DOHH2 (cell line): ENCODE data around the gene EPAS1.

Experiments
- H3F3A ChIP-seq: fragments of 200-600 bp; sonication (generic), shearing (Covaris generic); 2 replicates; pipeline ENCODE4 v1.6.0; 2016; ENCODE audit warnings: antibody characterized with exemption, mild to moderate bottlenecking; ENCODE audit not compliant: control insufficient read depth, insufficient read depth
- H3K27ac ChIP-seq: fragments of 200-600 bp; sonication (generic); 2 replicates; pipeline ENCODE4 v1.5.1; 2014; ENCODE audit warnings: low read depth, mild to moderate bottlenecking, low read length, moderate library complexity
- H3K27me3 ChIP-seq: fragments of 200-600 bp; sonication (generic); 2 replicates; pipeline ENCODE4 v1.6.1; 2014; ENCODE audit warnings: mild to moderate bottlenecking, low read length, mixed read lengths; ENCODE audit not compliant: control insufficient read depth
- H3K36me3 ChIP-seq: fragments of 200-600 bp; sonication (generic); 2 replicates; pipeline ENCODE4 v1.6.1; 2014; ENCODE audit warnings: mild to moderate bottlenecking, low read length, moderate library complexity, mixed read lengths; ENCODE audit not compliant: control insufficient read depth
- H3K4me1 ChIP-seq: fragments of 200-600 bp; sonication (generic); 2 replicates; pipeline ENCODE4 v1.6.1; 2014; ENCODE audit warnings: mild to moderate bottlenecking, low read length, mixed read lengths; ENCODE audit not compliant: control insufficient read depth
- H3K4me2 ChIP-seq: fragments of 200-600 bp; sonication (generic); 2 replicates; pipeline ENCODE4 v1.6.0; 2014; ENCODE audit warnings: mild to moderate bottlenecking, low read length, moderate library complexity
- H3K4me3 ChIP-seq: fragments of 200-600 bp; sonication (generic); 2 replicates; pipeline ENCODE4 v1.5.1; 2014; ENCODE audit warnings: mild to moderate bottlenecking, low read length, mixed read lengths
- H3K79me2 ChIP-seq: fragments of 200-600 bp; sonication (generic); 2 replicates; pipeline ENCODE4 v1.6.1; 2014; ENCODE audit warnings: mild to moderate bottlenecking, low read length, mixed read lengths; ENCODE audit not compliant: control insufficient read depth
- H3K9me2 ChIP-seq: fragments of 200-600 bp; sonication (generic); replicated peaks from 2 replicates; pipeline ENCODE4 v1.6.1; 2014; ENCODE audit warnings: mild to moderate bottlenecking, low read length, mixed read lengths; ENCODE audit not compliant: control insufficient read depth
- H3K9me3 ChIP-seq: fragments of 200-600 bp; sonication (generic); 2 replicates; pipeline ENCODE4 v1.6.1; 2014; ENCODE audit warnings: antibody characterized with exemption, low read length, mixed read lengths; ENCODE audit not compliant: control insufficient read depth, insufficient read depth
- H4K20me1 ChIP-seq: fragments of 200-600 bp; sonication (generic); 2 replicates; pipeline ENCODE4 v1.6.0; 2014; ENCODE audit warnings: low read depth, mild to moderate bottlenecking, antibody characterized with exemption, low read length, moderate library complexity; ENCODE audit not compliant: control insufficient read depth, insufficient read depth
- EZH2phosphoT487 ChIP-seq: fragments of 200-600 bp; sonication (generic); IDR thresholded peaks from 2 replicates; pipeline ENCODE4 v1.6.1; 2017; ENCODE audit warnings: borderline replicate concordance, mild to moderate bottlenecking, antibody characterized with exemption, low read length, moderate library complexity, mixed read lengths
- TF ChIP-seq, protein P1 (sequence below): fragments of 200-600 bp; sonication (generic); IDR thresholded peaks from one replicate; pipeline ENCODE4 v1.5.1; 2014; ENCODE audit warnings: antibody characterized with exemption, mild to moderate bottlenecking, low read depth, low read length; ENCODE audit not compliant: poor library complexity, severe bottlenecking

EPAS1 gene

DNA sequence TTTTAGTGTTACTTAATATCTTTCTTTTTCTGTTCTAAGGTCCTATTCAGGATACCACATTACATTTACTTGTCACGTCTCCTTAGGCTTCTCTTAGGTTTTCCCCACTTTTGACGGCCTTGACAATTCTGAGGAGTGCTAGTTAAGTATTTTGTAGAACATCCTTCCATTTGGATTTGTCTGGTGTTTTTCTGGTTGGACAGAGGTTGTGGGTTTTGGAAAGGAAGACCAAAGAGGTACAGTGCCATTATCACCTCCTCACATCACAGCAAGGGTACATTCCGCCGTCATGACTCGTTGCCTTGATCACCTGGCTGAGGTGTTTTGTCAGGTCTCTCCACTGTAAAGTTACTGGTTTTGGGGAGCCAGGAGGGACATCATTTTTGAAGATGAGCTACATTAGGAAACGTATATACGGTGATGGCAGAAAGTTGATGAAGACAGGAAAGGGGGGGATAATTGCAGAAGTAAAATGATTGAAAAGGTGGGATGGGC lies 93.7 kb downstream of the EPAS1 start:
- H3K27ac ChIP-seq: no peak overlapping the region
- H4K20me1 ChIP-seq: no peaks in the 10 kb centered on the region
- H3K4me3 ChIP-seq: no peak overlapping the region
- no peaks in the 10 kb centered on the region for H3K9me2 ChIP-seq
- H3K27me3 ChIP-seq: peaks cover 11% of the 10 kb centered on the region
- no peaks in the 10 kb centered on the region for H3F3A ChIP-seq
- H3K4me2 ChIP-seq: no peak overlapping the region
- TF ChIP-seq, protein P1, sequence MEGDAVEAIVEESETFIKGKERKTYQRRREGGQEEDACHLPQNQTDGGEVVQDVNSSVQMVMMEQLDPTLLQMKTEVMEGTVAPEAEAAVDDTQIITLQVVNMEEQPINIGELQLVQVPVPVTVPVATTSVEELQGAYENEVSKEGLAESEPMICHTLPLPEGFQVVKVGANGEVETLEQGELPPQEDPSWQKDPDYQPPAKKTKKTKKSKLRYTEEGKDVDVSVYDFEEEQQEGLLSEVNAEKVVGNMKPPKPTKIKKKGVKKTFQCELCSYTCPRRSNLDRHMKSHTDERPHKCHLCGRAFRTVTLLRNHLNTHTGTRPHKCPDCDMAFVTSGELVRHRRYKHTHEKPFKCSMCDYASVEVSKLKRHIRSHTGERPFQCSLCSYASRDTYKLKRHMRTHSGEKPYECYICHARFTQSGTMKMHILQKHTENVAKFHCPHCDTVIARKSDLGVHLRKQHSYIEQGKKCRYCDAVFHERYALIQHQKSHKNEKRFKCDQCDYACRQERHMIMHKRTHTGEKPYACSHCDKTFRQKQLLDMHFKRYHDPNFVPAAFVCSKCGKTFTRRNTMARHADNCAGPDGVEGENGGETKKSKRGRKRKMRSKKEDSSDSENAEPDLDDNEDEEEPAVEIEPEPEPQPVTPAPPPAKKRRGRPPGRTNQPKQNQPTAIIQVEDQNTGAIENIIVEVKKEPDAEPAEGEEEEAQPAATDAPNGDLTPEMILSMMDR: no peak
- TF ChIP-seq EZH2phosphoT487: no peak
- no peaks in the 10 kb centered on the region for H3K4me1 ChIP-seq
- no peaks in the 10 kb centered on the region for H3K79me2 ChIP-seq
- no peaks in the 10 kb centered on the region for H3K36me3 ChIP-seq
- no peaks in the 10 kb centered on the region for H3K9me3 ChIP-seq

- no peak overlapping the region for H3K27ac ChIP-seq
- no peak overlapping the region for H3K4me2 ChIP-seq
- no peak overlapping the region for H3K4me3 ChIP-seq
- H3K4me1 ChIP-seq: no peaks in the 10 kb centered on the region
- no peaks in the 10 kb centered on the region for H3K36me3 ChIP-seq
- no peaks in the 10 kb centered on the region for H4K20me1 ChIP-seq
- H3F3A ChIP-seq: no peaks in the 10 kb centered on the region
- no peaks in the 10 kb centered on the region for H3K9me3 ChIP-seq
- H3K27me3 ChIP-seq: peaks cover 11% of the 10 kb centered on the region
- TF ChIP-seq, protein P1: no peak
- no peaks in the 10 kb centered on the region for H3K9me2 ChIP-seq
- H3K79me2 ChIP-seq: no peaks in the 10 kb centered on the region
These were observed 95.5 kb downstream of the EPAS1 start for GRCh38 chr2:46392561-46393346.

DNA sequence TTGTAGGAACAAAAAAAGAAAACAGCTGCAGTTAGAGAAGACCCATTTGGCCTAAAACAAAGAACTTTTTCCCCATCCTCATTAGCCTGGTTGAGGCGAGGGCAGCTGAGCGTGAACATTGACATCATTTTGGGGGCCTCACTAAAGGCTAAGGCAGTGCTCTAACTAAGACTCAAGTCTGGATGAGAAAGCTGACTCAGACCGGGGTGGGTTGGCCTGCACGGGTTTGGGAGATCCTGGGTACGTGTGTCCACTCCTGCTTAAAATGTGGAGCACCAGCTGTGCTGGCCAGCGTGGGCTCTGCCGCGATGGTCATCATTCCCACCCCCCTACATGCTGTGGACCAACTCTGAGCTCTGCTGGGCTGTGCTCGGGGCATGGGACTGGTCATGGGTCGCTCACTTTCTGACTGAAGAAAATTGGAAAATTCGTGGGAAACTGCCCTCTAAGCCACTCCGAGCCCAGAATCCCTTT lies 96.2 kb downstream of the EPAS1 start:
- Histone ChIP-seq H3K4me1 (no peaks in the 10 kb centered on the region), H3K79me2 (no peaks in the 10 kb centered on the region), H3K27ac (no peak overlapping the region), H3K36me3 (no peaks in the 10 kb centered on the region), H3K9me2 (no peaks in the 10 kb centered on the region), H4K20me1 (no peaks in the 10 kb centered on the region), H3K4me2 (no peak overlapping the region), H3F3A (no peaks in the 10 kb centered on the region), H3K9me3 (no peaks in the 10 kb centered on the region), H3K27me3 (peaks cover 13% of the 10 kb centered on the region), H3K4me3 (no peak overlapping the region)
- TF ChIP-seq, protein P1: no peak
- TF ChIP-seq EZH2phosphoT487: no peak
